ENCODE data around the gene EML1. TPM values are rescaled to one million over a fixed set of nuclear protein-coding genes. Genes with fewer than 3 reads are reported as not detected.

The EML1 gene
- total RNA-seq, 4 donors from 2014 or later = 11.0 to 57.5 (median 24.5) TPM

GRCh38 chr14:99940064-99940463 is 146.9 kb downstream of the EML1 start:
- TF ChIP-seq, protein P1, sequence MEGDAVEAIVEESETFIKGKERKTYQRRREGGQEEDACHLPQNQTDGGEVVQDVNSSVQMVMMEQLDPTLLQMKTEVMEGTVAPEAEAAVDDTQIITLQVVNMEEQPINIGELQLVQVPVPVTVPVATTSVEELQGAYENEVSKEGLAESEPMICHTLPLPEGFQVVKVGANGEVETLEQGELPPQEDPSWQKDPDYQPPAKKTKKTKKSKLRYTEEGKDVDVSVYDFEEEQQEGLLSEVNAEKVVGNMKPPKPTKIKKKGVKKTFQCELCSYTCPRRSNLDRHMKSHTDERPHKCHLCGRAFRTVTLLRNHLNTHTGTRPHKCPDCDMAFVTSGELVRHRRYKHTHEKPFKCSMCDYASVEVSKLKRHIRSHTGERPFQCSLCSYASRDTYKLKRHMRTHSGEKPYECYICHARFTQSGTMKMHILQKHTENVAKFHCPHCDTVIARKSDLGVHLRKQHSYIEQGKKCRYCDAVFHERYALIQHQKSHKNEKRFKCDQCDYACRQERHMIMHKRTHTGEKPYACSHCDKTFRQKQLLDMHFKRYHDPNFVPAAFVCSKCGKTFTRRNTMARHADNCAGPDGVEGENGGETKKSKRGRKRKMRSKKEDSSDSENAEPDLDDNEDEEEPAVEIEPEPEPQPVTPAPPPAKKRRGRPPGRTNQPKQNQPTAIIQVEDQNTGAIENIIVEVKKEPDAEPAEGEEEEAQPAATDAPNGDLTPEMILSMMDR (IDR thresholded peaks at IDR 0.05; ENCODE audit: low read depth) = no peak

GRCh38 chr14:99941211-99941610 is 148.0 kb downstream of the EML1 start:
- TF ChIP-seq, protein P1 (IDR thresholded peaks at IDR 0.05; ENCODE audit: low read depth) = no peak

GRCh38 chr14:99943620-99944019 is 150.4 kb downstream of the EML1 start:
- TF ChIP-seq, protein P1 (IDR thresholded peaks at IDR 0.05; ENCODE audit: low read depth) = no peak

DNA sequence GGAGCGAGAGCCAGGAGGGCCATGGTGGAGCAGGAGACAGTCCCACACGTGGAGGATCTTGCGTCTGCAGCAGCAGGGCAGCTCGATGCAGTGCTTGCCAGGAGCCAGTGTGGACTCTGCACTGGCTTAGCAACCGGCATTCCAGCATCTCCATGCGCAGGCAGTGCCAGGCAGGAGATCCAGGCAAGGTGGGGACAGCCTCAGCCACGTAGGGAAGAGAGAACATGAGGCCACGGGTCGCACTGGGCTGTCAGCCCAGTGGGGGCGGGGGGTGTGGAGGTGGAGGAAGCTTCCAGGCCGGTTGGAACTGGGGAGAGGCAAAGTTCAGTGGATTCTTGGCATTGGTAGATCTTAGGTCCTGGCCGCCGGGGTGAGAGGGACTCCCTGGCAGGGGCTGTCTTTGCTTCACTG is 151.0 kb downstream of the EML1 start:
- TF ChIP-seq, protein P1 (IDR thresholded peaks at IDR 0.05; ENCODE audit: low read depth) = no peak

DNA sequence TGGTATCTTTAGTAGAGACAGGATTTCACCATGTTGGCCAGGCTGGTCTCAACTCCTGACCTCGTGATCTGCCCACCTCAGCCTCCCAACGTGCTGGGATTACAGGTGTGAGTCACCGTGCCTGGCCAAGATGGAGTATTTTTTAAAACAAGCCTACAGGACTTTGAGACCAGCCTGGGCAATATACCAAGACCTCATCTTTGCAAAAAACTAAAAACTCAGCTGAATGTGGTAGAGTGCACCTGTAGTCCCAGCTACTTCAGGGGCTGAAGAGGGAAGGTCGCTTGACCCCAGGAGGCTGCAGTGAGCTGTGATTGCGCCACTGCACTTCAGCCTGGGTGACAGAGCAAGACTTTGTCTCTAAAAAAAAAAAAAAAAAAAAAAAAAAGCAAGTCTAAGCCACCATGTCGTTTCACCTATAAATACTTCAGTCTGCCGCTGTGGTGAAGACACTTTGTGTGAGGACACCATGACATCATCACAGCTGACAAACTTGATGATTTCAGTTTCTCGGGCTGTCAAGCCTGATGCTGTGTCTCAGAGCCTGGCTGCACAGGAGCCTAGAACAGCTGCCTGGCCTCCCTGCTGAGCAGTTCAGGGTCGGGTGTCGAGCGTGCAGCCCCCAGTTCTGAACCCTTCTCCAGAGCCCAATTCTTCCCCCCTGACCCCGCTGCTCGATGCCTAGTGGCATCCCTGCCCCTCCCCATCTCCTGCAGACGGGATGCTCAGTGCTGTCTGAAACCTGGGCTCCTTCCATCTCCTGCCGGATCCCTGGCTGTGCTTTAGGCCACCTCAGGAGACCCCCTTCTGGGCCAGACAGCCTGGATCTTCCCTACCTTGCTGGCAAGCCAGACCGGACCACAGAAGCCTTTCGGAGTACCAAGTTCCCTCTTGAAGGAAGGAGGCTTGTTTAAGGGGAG is 152.8 kb downstream of the EML1 start:
- TF ChIP-seq, protein P1 (IDR thresholded peaks at IDR 0.05; ENCODE audit: low read depth) = no peak

DNA sequence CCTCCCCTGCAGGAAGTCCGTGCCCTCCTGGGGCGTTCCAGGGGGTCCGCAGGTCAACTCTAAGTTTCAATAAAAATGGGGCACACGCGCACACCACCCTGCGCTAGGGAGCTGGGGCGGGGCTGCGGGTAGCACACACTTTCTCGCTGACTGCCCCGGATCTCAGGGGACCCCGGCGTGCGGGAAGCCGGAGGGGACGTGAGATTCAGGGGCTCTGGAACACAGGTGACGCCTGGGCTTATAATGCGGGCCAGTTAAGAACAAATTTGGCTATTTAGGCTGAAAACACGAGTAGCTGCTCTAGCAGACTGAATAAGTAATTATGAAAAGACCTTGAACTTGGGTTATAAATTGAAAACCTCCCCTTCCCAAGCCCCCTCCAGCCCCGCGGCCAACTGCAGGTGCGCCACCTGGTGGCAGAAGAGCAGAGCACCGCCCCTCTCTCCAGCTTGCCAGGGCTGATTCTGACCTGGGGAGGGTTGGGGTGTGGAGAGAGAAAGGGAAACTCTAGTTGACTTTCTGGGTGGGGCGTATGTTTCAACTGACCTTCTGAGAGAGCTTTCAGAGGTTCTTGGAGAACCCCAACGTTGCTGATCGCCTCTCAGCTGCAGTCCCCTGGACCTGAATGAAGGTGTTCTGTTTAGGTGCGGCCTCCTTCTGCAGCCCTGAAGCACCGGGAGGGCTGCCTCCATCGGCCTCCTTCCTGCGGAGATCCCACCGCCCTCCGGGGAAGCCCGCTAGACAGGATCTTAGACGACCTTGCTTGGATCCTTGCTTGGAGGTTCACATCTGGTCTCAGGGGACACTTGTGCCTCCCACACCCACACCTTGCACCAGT is 153.7 kb downstream of the EML1 start:
- TF ChIP-seq, protein P1 (IDR thresholded peaks at IDR 0.05; ENCODE audit: low read depth) = no peak

DNA sequence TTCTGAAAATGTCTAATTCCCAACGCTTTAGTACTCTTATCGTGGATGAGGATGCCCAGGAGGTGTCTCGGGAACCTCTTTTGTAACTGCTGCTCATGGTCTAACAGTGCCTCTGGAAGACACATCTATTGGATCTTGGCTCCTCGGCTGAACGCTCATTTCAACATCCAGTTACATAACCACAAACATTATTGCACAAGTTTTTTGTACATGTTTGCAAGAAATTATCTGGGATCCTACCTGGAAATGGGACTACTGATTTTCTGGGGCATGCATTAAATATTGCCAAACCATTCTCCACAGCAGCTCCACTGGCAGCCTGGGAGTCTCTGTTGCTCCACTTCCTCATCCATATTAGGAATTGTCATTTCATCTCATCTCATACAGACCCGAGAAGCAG is 154.5 kb downstream of the EML1 start:
- TF ChIP-seq, protein P1 (IDR thresholded peaks at IDR 0.05; ENCODE audit: low read depth) = no peak

Measured in subcutaneous adipose tissue (tissue), 4 donors.